ENCODE measurements around the gene PLCB1. TPM values are rescaled to one million over a fixed set of nuclear protein-coding genes. Genes with fewer than 3 reads are reported as not detected.

PLCB1 gene
- total and polyA plus RNA-seq, 2 donors (not counting 3 experiments of a cell fraction or from before 2014, with no cell fraction given) = 10.2 to 53.4 TPM

DNA sequence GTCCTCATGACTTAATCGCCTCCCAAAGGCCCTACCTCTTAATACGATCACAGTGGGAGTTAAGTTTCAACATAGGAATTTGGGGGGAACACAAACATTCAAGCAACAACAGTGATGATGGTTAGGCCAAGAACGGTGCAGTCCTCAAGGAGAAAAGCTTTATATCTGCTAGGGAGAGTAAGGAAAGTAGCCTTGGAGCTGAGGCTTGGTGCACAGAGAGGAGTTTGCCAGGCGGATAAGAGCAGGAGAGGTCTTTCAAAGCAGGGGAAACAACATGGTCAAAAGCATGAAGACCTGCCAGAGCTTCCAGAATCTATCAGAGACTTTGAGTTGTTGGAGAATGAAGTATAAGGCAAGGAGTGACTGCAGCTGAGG lies 119.1 kb downstream of the PLCB1 start:
- Histone ChIP-seq H3K4me2 (ENCODE audit: insufficient read depth, low read length) (no peak overlapping the region), H3K9me3 (replicated peaks; ENCODE audit: control insufficient read depth, insufficient read depth, low read length) (no peaks in the 10 kb centered on the region), H3K9ac (replicated peaks; ENCODE audit: extremely low read depth, insufficient read depth, low read length) (no peak overlapping the region), H4K20me1 (replicated peaks; ENCODE audit: control insufficient read depth, extremely low read depth, insufficient read depth, low read length) (no peaks in the 10 kb centered on the region), H3K4me3 (replicated peaks in 1 of 3; ENCODE audit: insufficient read depth in 1 of 3, low read depth in 1 of 3, low read length in 3 of 3) (no peak overlapping the region), H3K27ac (ENCODE audit: insufficient read depth, low read depth, low read length) (no peak overlapping the region), H2AFZ (ENCODE audit: low read depth, low read length) (no peak overlapping the region), H3K79me2 (ENCODE audit: control insufficient read depth, insufficient read depth, low read length) (no peaks in the 10 kb centered on the region), H3K27me3 (ENCODE audit: control insufficient read depth in 2 of 2, insufficient read depth in 2 of 2, low read length in 2 of 2) (no peaks in the 10 kb centered on the region), H3K4me1 (ENCODE audit: control insufficient read depth, extremely low read depth, insufficient read depth, low read length) (peaks cover 5% of the 10 kb centered on the region), H3K36me3 (ENCODE audit: control insufficient read depth in 2 of 2, extremely low read depth in 1 of 2, insufficient read depth in 2 of 2, low read length in 2 of 2) (no peaks in the 10 kb centered on the region), H3K9me1 (replicated peaks; ENCODE audit: control insufficient read depth, extremely low read depth, insufficient read depth, low read length) (no peaks in the 10 kb centered on the region)
- dilution Hi-C loops (cut with MboI; ENCODE audit: extremely low pct_ligation_motif_present, low sequenced_read_pairs) = no loop called here
- DNase-seq (ENCODE audit: low read depth, low spot score) = no peak
- BruUV-seq (replicated peaks) = no TSS peak
- ChIA-PET POLR2A (no interaction called here), CTCF (no interaction called here)
- intact Hi-C loops (cut with micrococcal nuclease) = no loop called here
- no peak for FAIRE-seq
- TF ChIP-seq, protein P1, sequence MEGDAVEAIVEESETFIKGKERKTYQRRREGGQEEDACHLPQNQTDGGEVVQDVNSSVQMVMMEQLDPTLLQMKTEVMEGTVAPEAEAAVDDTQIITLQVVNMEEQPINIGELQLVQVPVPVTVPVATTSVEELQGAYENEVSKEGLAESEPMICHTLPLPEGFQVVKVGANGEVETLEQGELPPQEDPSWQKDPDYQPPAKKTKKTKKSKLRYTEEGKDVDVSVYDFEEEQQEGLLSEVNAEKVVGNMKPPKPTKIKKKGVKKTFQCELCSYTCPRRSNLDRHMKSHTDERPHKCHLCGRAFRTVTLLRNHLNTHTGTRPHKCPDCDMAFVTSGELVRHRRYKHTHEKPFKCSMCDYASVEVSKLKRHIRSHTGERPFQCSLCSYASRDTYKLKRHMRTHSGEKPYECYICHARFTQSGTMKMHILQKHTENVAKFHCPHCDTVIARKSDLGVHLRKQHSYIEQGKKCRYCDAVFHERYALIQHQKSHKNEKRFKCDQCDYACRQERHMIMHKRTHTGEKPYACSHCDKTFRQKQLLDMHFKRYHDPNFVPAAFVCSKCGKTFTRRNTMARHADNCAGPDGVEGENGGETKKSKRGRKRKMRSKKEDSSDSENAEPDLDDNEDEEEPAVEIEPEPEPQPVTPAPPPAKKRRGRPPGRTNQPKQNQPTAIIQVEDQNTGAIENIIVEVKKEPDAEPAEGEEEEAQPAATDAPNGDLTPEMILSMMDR (IDR thresholded peaks at IDR 0.05; ENCODE audit: extremely low read depth in 1 of 2, insufficient read depth in 1 of 2, low read depth in 1 of 2, low read length in 2 of 2) = no peak
- TF ChIP-seq GATA2 (IDR thresholded peaks at IDR 0.05; ENCODE audit: insufficient read depth, insufficient read length, low read depth, low read length) (no peak), EZH2 (IDR thresholded peaks at IDR 0.05; ENCODE audit: borderline replicate concordance, low read depth, low read length, severe bottlenecking) (no peak), POLR2AphosphoS5 (IDR thresholded peaks at IDR 0.05; ENCODE audit: insufficient read depth, low read depth, low read length) (no peak), FOS (IDR thresholded peaks at IDR 0.05; ENCODE audit: borderline replicate concordance, insufficient read depth, low read length) (no peak), MYC (IDR thresholded peaks at IDR 0.05; ENCODE audit: low read depth, low read length) (no peak), JUN (IDR thresholded peaks at IDR 0.05; ENCODE audit: borderline replicate concordance, insufficient read depth, insufficient read length, low read depth) (no peak), POLR2A (IDR thresholded peaks at IDR 0.05; ENCODE audit: low read depth, low read length) (no peak)
- TF ChIP-seq, protein P2, sequence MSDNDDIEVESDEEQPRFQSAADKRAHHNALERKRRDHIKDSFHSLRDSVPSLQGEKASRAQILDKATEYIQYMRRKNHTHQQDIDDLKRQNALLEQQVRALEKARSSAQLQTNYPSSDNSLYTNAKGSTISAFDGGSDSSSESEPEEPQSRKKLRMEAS (IDR thresholded peaks at IDR 0.05; ENCODE audit: insufficient read depth, insufficient read length) = no peak
